Measurements from ENCODE around the gene C3orf62.

Gene C3orf62

DNA sequence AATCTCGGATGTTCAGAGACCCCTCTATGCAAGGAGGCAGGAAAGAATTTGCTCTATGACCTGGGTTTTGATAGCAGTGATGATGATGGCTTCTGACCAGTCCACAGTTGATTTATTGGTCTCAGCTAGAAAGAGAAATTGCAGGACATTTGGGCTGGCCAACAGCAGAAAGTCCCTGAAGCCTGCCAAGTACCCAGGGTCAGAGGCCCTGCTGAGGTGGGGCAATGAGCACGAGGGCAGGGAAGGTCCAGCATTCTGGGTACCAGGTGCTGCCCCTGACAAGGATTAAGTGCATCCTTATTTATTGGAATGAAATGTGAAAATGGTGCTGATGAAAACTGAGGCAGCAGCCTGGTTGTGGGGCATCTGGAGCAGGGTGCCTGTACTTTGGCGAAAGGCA, 19.8 kb downstream of the C3orf62 start:
- Histone ChIP-seq H3K9me3 (no peaks in the 10 kb centered on the region), H3K4me3 (ENCODE audit: low read depth in 1 of 2, low read length in 1 of 2) (no peak overlapping the region), H3K4me1 (ENCODE audit: control insufficient read depth in 1 of 2, insufficient read depth in 1 of 2, low read depth in 1 of 2, low read length in 1 of 2) (no peaks in the 10 kb centered on the region), H3K27ac (peak overlapping the region; percentile 15), H3K36me3 (no peaks in the 10 kb centered on the region), H3K27me3 (no peaks in the 10 kb centered on the region)
- no peak for TF ChIP-seq CTCF (IDR thresholded peaks at IDR 0.05)

DNA sequence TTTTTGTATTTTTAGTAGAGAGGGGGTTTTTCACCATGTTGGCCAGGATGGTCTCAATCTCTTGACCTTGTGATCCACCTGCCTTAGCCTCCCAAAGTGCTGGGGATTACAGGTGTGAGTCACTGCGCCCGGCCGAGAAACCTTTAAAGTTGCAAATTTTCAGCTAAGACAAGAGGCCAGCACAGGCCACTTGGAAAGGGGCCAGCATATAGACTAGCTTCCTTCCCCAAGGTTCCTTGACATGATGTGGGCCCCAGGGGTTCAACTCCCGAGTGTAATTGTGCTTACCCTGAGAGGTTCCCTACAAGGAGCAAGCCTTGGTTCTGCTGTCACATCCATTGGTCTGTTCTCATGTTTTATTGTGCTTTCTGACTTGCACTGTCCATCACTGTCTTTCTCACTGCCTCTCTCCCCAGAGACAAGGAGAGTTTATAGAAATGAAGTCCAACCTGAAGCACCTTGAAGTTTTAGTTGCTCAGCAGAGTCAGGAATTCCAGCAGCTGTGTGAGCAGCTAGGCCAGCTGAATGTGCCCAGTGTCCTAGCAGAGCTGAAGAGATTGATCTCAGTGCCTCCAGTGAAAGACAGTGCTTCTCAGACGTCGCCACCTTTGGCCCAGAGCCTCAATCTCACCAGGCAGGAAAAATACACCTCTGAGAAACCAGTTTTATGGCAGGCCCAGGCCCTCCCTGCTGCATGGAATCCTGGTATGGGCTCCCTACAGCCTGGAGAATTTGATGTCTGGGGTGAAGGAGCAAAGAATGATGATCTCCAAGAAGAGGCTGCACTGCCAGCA, 21.1 kb downstream of the C3orf62 start:
- no peaks in the 10 kb centered on the region for H3K36me3 ChIP-seq
- H3K27me3 ChIP-seq: no peaks in the 10 kb centered on the region
- TF ChIP-seq CTCF (IDR thresholded peaks at IDR 0.05): no peak
- H3K27ac ChIP-seq: no peak overlapping the region
- no peak overlapping the region for H3K4me3 ChIP-seq (ENCODE audit: low read depth in 1 of 2, low read length in 1 of 2)
- no peaks in the 10 kb centered on the region for H3K4me1 ChIP-seq (ENCODE audit: control insufficient read depth in 1 of 2, insufficient read depth in 1 of 2, low read depth in 1 of 2, low read length in 1 of 2)
- H3K9me3 ChIP-seq: no peaks in the 10 kb centered on the region

DNA sequence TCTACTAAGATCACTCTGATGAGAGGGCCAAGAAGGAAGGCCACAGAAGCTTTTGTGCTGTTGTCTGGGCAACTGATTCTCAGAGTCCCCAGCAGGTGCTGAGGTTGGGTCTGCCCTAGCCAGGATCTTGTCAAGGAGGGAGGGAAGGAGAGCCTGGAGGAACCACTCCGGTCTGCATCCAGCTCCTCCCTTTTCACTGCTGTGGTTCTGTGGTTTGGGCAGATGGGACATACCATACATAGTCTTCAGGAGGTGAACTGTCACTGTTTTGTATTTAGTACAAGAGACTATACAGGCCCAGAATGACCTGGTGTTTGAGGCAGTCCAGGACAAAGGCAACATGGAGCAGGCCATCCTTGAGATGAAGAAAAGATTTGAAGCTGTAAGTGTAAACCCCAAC, 21.9 kb downstream of the C3orf62 start:
- H3K27me3 ChIP-seq: no peaks in the 10 kb centered on the region
- H3K4me3 ChIP-seq (ENCODE audit: low read depth in 1 of 2, low read length in 1 of 2): no peak overlapping the region
- H3K36me3 ChIP-seq: no peaks in the 10 kb centered on the region
- TF ChIP-seq CTCF (IDR thresholded peaks at IDR 0.05): no peak
- H3K27ac ChIP-seq: no peak overlapping the region
- H3K9me3 ChIP-seq: no peaks in the 10 kb centered on the region
- no peaks in the 10 kb centered on the region for H3K4me1 ChIP-seq (ENCODE audit: control insufficient read depth in 1 of 2, insufficient read depth in 1 of 2, low read depth in 1 of 2, low read length in 1 of 2)

- H3K27me3 ChIP-seq: no peaks in the 10 kb centered on the region
- H3K4me1 ChIP-seq (ENCODE audit: control insufficient read depth in 1 of 2, insufficient read depth in 1 of 2, low read depth in 1 of 2, low read length in 1 of 2): peaks cover 10 to 12% of the 10 kb centered on the region in 2 experiments
- H3K36me3 ChIP-seq: no peaks in the 10 kb centered on the region
- no peak overlapping the region for H3K27ac ChIP-seq
- TF ChIP-seq CTCF (IDR thresholded peaks at IDR 0.05): no peak
- H3K4me3 ChIP-seq (ENCODE audit: low read depth in 1 of 2, low read length in 1 of 2): no peak overlapping the region
- H3K9me3 ChIP-seq: no peaks in the 10 kb centered on the region
Observed at GRCh38 chr3:49253512-49253911, 23.5 kb downstream of the C3orf62 start.

DNA sequence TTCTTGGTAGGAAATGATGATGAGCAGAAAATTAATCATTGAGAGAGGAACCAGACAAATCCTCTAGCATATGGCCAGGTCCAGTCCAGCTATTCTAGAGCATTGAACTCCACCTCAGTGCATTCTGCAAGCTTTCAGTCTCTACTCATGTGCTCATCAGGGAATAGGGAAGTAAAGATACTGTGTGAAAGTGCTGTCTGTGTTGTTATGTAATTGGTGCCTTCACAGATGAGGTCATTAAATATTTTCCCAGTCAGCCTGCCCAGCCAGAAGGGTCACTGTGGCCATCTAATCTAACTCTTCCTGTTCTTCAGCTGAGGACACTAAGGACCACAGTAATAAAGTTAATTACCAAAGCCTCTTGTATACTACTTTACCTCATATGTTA, 28.2 kb downstream of the C3orf62 start:
- TF ChIP-seq CTCF (IDR thresholded peaks at IDR 0.05): no peak
- no peaks in the 10 kb centered on the region for H3K36me3 ChIP-seq
- no peaks in the 10 kb centered on the region for H3K27me3 ChIP-seq
- H3K4me1 ChIP-seq (ENCODE audit: control insufficient read depth in 1 of 2, insufficient read depth in 1 of 2, low read depth in 1 of 2, low read length in 1 of 2): peaks cover 21 to 24% of the 10 kb centered on the region in 2 experiments
- H3K27ac ChIP-seq: peak overlapping the region; percentile 95
- peak overlapping the region in 1 of 2 experiments; percentile 20 for H3K4me3 ChIP-seq (ENCODE audit: low read depth in 1 of 2, low read length in 1 of 2)
- H3K9me3 ChIP-seq: no peaks in the 10 kb centered on the region

All from neutrophil (primary cell).